ENCODE measurements around the gene QSOX1. TPM values are rescaled to one million over a fixed set of nuclear protein-coding genes. Genes with fewer than 3 reads are reported as not detected.

Gene QSOX1
- total RNA-seq, 1 donor from 2014 or later: 156 TPM

DNA sequence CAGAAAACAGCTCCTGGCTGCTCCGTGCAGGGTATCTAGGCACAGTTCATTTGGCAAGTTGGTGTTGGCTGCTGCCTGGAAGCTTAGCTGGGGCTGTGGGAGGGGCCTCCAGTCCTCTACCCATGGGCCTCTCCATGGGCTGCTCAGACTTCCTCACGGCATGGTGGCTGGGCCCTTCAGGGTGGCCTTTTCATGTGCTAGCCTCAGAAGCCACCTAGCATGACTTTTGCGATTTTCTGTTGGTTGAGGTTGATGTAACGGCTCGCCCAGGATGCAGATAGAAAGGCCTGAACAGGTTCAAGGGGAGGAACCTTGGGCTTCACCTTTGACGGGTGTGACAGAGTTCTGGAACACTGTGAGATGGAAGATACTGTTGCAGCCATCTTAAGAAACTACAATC, 49.6 kb downstream of the QSOX1 start:
- H3K27ac ChIP-seq (ENCODE audit: low read depth, low read length): no peak overlapping the region
- H3K4me1 ChIP-seq (ENCODE audit: insufficient read depth, low read length): no peaks in the 10 kb centered on the region
- Mint-ChIP-seq H3K9me3 (ENCODE audit: unreplicated experiment) (no peaks in the 10 kb centered on the region), H3K36me3 (ENCODE audit: low read depth, unreplicated experiment) (no peaks in the 10 kb centered on the region), H3K27ac (ENCODE audit: unreplicated experiment) (no peak overlapping the region), H3K4me3 (ENCODE audit: unreplicated experiment) (no peak overlapping the region), H3K27me3 (ENCODE audit: low read depth, unreplicated experiment) (peaks cover 21% of the 10 kb centered on the region), H3K4me1 (ENCODE audit: low read depth, unreplicated experiment) (no peaks in the 10 kb centered on the region)
- H3K9me3 ChIP-seq (ENCODE audit: insufficient read depth, low read depth, low read length): no peaks in the 10 kb centered on the region
- H3K4me2 ChIP-seq (ENCODE audit: low read length): no peak overlapping the region
- no peaks in the 10 kb centered on the region for H4K20me1 ChIP-seq (ENCODE audit: insufficient read depth, low read length)
- no peaks in the 10 kb centered on the region for H3K36me3 ChIP-seq (ENCODE audit: insufficient read depth, low read length)
- no peaks in the 10 kb centered on the region for H3K27me3 ChIP-seq (ENCODE audit: insufficient read depth, low read length)
- no peaks in the 10 kb centered on the region for H3K79me2 ChIP-seq (ENCODE audit: insufficient read depth, low read length)
- H2AFZ ChIP-seq (ENCODE audit: low read depth, low read length): no peak overlapping the region
- FAIRE-seq (no peak), DNase-seq (ENCODE audit: low read depth) (no peak)
- no peak overlapping the region for H3K9ac ChIP-seq (ENCODE audit: low read length)
- TF ChIP-seq, protein P1, sequence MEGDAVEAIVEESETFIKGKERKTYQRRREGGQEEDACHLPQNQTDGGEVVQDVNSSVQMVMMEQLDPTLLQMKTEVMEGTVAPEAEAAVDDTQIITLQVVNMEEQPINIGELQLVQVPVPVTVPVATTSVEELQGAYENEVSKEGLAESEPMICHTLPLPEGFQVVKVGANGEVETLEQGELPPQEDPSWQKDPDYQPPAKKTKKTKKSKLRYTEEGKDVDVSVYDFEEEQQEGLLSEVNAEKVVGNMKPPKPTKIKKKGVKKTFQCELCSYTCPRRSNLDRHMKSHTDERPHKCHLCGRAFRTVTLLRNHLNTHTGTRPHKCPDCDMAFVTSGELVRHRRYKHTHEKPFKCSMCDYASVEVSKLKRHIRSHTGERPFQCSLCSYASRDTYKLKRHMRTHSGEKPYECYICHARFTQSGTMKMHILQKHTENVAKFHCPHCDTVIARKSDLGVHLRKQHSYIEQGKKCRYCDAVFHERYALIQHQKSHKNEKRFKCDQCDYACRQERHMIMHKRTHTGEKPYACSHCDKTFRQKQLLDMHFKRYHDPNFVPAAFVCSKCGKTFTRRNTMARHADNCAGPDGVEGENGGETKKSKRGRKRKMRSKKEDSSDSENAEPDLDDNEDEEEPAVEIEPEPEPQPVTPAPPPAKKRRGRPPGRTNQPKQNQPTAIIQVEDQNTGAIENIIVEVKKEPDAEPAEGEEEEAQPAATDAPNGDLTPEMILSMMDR (IDR thresholded peaks at IDR 0.05; ENCODE audit: insufficient read depth, low read depth, low read length): no peak
- TF ChIP-seq EZH2 (IDR thresholded peaks at IDR 0.05; ENCODE audit: insufficient read depth, low read length): no peak
- no peak overlapping the region for H3K4me3 ChIP-seq (ENCODE audit: insufficient read depth, low read depth, low read length)

DNA sequence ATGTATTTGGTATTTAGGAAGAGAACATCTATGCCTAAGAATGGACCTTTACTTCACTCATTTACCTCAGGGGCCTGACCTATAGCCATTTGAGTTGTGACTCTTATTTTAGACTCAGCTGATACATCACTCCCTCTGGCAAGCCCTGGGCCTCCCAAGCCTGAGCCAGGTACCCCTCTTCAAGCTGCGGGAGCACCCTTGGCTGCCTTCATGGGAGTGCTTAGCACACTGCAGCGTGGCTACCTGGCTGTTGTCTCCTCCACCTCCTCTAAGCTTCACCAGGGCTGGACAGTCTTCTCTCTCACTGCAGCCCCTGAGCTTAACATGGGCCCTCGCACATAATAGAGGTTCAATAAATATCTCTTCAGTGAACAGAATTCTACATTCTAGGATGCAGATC, 51.9 kb downstream of the QSOX1 start:
- no peaks in the 10 kb centered on the region for H3K9me3 Mint-ChIP-seq (ENCODE audit: unreplicated experiment)
- TF ChIP-seq EZH2 (IDR thresholded peaks at IDR 0.05; ENCODE audit: insufficient read depth, low read length): no peak
- TF ChIP-seq, protein P1 (IDR thresholded peaks at IDR 0.05; ENCODE audit: insufficient read depth, low read depth, low read length): no peak
- H3K79me2 ChIP-seq (ENCODE audit: insufficient read depth, low read length): no peaks in the 10 kb centered on the region
- no peak overlapping the region for H3K9ac ChIP-seq (ENCODE audit: low read length)
- no peaks in the 10 kb centered on the region for H3K36me3 ChIP-seq (ENCODE audit: insufficient read depth, low read length)
- H4K20me1 ChIP-seq (ENCODE audit: insufficient read depth, low read length): no peaks in the 10 kb centered on the region
- H2AFZ ChIP-seq (ENCODE audit: low read depth, low read length): no peak overlapping the region
- no peaks in the 10 kb centered on the region for H3K36me3 Mint-ChIP-seq (ENCODE audit: low read depth, unreplicated experiment)
- H3K27ac Mint-ChIP-seq (ENCODE audit: unreplicated experiment): no peak overlapping the region
- no peak overlapping the region for H3K4me2 ChIP-seq (ENCODE audit: low read length)
- H3K4me3 Mint-ChIP-seq (ENCODE audit: unreplicated experiment): no peak overlapping the region
- H3K9me3 ChIP-seq (ENCODE audit: insufficient read depth, low read depth, low read length): no peaks in the 10 kb centered on the region
- DNase-seq (ENCODE audit: low read depth) (no peak), FAIRE-seq (no peak)
- no peaks in the 10 kb centered on the region for H3K27me3 ChIP-seq (ENCODE audit: insufficient read depth, low read length)
- peaks cover 23% of the 10 kb centered on the region for H3K27me3 Mint-ChIP-seq (ENCODE audit: low read depth, unreplicated experiment)
- H3K27ac ChIP-seq (ENCODE audit: low read depth, low read length): no peak overlapping the region
- no peak overlapping the region for H3K4me3 ChIP-seq (ENCODE audit: insufficient read depth, low read depth, low read length)
- H3K4me1 ChIP-seq (ENCODE audit: insufficient read depth, low read length): no peaks in the 10 kb centered on the region
- no peaks in the 10 kb centered on the region for H3K4me1 Mint-ChIP-seq (ENCODE audit: low read depth, unreplicated experiment)

DNA sequence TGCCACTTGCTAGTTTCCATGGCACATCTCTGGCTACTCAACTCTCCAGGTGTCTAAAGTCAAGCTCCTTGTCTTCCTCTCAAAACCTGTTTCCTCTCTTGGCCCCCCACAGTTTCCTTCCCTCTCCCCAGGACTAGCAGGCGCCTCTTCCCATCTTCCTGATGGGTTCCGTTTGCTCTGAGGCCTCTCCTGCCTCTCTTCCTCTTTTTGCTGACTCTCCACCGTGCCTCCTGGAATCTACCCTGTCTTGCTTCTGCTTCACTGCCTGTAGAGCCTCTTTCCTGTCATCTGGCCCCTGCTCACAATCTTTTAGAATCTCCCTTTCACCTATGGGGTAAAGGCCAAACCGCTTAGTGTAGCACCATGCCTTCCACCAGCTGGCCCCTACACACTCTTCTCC, 53.6 kb downstream of the QSOX1 start:
- no peaks in the 10 kb centered on the region for H3K4me1 Mint-ChIP-seq (ENCODE audit: low read depth, unreplicated experiment)
- Histone ChIP-seq H3K79me2 (ENCODE audit: insufficient read depth, low read length) (no peaks in the 10 kb centered on the region), H3K27ac (ENCODE audit: low read depth, low read length) (no peak overlapping the region), H3K9ac (ENCODE audit: low read length) (no peak overlapping the region), H3K4me2 (ENCODE audit: low read length) (no peak overlapping the region), H3K36me3 (ENCODE audit: insufficient read depth, low read length) (no peaks in the 10 kb centered on the region), H3K4me1 (ENCODE audit: insufficient read depth, low read length) (no peaks in the 10 kb centered on the region), H4K20me1 (ENCODE audit: insufficient read depth, low read length) (no peaks in the 10 kb centered on the region), H3K9me3 (ENCODE audit: insufficient read depth, low read depth, low read length) (no peaks in the 10 kb centered on the region), H3K4me3 (ENCODE audit: insufficient read depth, low read depth, low read length) (no peak overlapping the region), H2AFZ (ENCODE audit: low read depth, low read length) (no peak overlapping the region), H3K27me3 (ENCODE audit: insufficient read depth, low read length) (no peaks in the 10 kb centered on the region)
- no peak for FAIRE-seq
- H3K9me3 Mint-ChIP-seq (ENCODE audit: unreplicated experiment): no peaks in the 10 kb centered on the region
- DNase-seq (ENCODE audit: low read depth): no peak
- no peak overlapping the region for H3K27ac Mint-ChIP-seq (ENCODE audit: unreplicated experiment)
- H3K4me3 Mint-ChIP-seq (ENCODE audit: unreplicated experiment): no peak overlapping the region
- no peaks in the 10 kb centered on the region for H3K36me3 Mint-ChIP-seq (ENCODE audit: low read depth, unreplicated experiment)
- TF ChIP-seq, protein P1 (IDR thresholded peaks at IDR 0.05; ENCODE audit: insufficient read depth, low read depth, low read length): no peak
- TF ChIP-seq EZH2 (IDR thresholded peaks at IDR 0.05; ENCODE audit: insufficient read depth, low read length): no peak
- H3K27me3 Mint-ChIP-seq (ENCODE audit: low read depth, unreplicated experiment): peaks cover 23% of the 10 kb centered on the region

All from astrocyte (in vitro differentiated cells and primary cell).